Smooth muscle cell (in vitro differentiated cells): ENCODE measurements around the gene ZNF296. TPM values are rescaled to one million over a fixed set of nuclear protein-coding genes. Genes with fewer than 3 reads are reported as not detected.

Experiments used
- polyA plus RNA-seq: library from polyadenylated mRNA; unstranded; fragments of >200 nt; fragmentation: Nextera tagmentation; extraction: Ambion mirVana; gene quantifications from 2 replicates; pipeline ENCODE4 v1.2.1, GENCODE V29; 2016
- small RNA-seq: library from RNA; depleted of rRNA; stranded (forward); fragments of <200 nt; gene quantifications from one replicate; pipeline ENCODE3, GENCODE V24; 2014
- total RNA-seq: library from RNA; depleted of rRNA; stranded (reverse); fragments of >200 nt; gene quantifications from 2 replicates; pipeline ENCODE4 v1.2.3, GENCODE V29; 2014

The ZNF296 gene
- total and polyA plus RNA-seq, 2 experiments from 2014 or later, result 0.21 to 1.1 TPM

Small RNA genes within 50 kb of the gene (small RNA-seq; reads per million reads assigned to genes)
- gene RNU6-611P, result not detected

Other genes with a start within 250 kb of the ZNF296 start
- 91.5 and 94.6 TPM in 2 replicates for gene NECTIN2, start 230.2 kb downstream of the ZNF296 start, total RNA-seq
- gene NECTIN2, start 230.2 kb downstream of the ZNF296 start, polyA plus RNA-seq, result 160 and 164 TPM in 2 replicates
- 38.7 and 96.0 TPM in 2 replicates for gene TOMM40, start 185.2 kb downstream of the ZNF296 start, total RNA-seq
- gene TOMM40, start 185.2 kb downstream of the ZNF296 start, polyA plus RNA-seq, result 65.0 and 69.7 TPM in 2 replicates
- gene APOE, start 170.7 kb downstream of the ZNF296 start, total RNA-seq, result 228 and 237 TPM in 2 replicates
- gene APOE, start 170.7 kb downstream of the ZNF296 start, polyA plus RNA-seq, result 329 and 458 TPM in 2 replicates
- gene APOC1, start 161.9 kb downstream of the ZNF296 start, total RNA-seq, result 8.0 and 28.4 TPM in 2 replicates
- 28.6 and 31.5 TPM in 2 replicates for gene APOC1, start 161.9 kb downstream of the ZNF296 start, polyA plus RNA-seq
- gene APOC4, start 134.2 kb downstream of the ZNF296 start, total RNA-seq, result not detected in 2 replicates
- not detected in 2 replicates for gene APOC4, start 134.2 kb downstream of the ZNF296 start, polyA plus RNA-seq
- 0.40 TPM in 1 of 2 replicates, not detected in the other for gene APOC2, start 130.4 kb downstream of the ZNF296 start, total RNA-seq
- 0.29 and 0.61 TPM in 2 replicates for gene APOC2, start 130.4 kb downstream of the ZNF296 start, polyA plus RNA-seq
- 30.7 and 41.9 TPM in 2 replicates for gene CLPTM1, start 121.1 kb downstream of the ZNF296 start, total RNA-seq
- 62.1 and 79.3 TPM in 2 replicates for gene CLPTM1, start 121.1 kb downstream of the ZNF296 start, polyA plus RNA-seq
- 10.4 and 11.2 TPM in 2 replicates for gene RELB, start 75.0 kb downstream of the ZNF296 start, total RNA-seq
- 27.1 and 31.3 TPM in 2 replicates for gene RELB, start 75.0 kb downstream of the ZNF296 start, polyA plus RNA-seq
- gene CLASRP, start 37.4 kb downstream of the ZNF296 start, total RNA-seq, result 34.6 and 54.0 TPM in 2 replicates
- gene CLASRP, start 37.4 kb downstream of the ZNF296 start, polyA plus RNA-seq, result 24.3 and 34.3 TPM in 2 replicates
- gene GEMIN7, start 2.8 kb upstream of the ZNF296 start, total RNA-seq, result 29.4 and 50.6 TPM in 2 replicates
- 66.5 and 67.0 TPM in 2 replicates for gene GEMIN7, start 2.8 kb upstream of the ZNF296 start, polyA plus RNA-seq
- 11.7 and 19.2 TPM in 2 replicates for gene PPP1R37, start 16.7 kb upstream of the ZNF296 start, total RNA-seq
- 8.2 and 8.7 TPM in 2 replicates for gene PPP1R37, start 16.7 kb upstream of the ZNF296 start, polyA plus RNA-seq
- 1.1 and 1.6 TPM in 2 replicates for gene NKPD1, start 84.5 kb upstream of the ZNF296 start, total RNA-seq
- gene NKPD1, start 84.5 kb upstream of the ZNF296 start, polyA plus RNA-seq, result 0.13 and 1.1 TPM in 2 replicates
- 6.0 and 10.2 TPM in 2 replicates for gene TRAPPC6A, start 101.8 kb upstream of the ZNF296 start, total RNA-seq
- gene TRAPPC6A, start 101.8 kb upstream of the ZNF296 start, polyA plus RNA-seq, result 31.0 and 32.2 TPM in 2 replicates
- gene BLOC1S3, start 102.3 kb upstream of the ZNF296 start, total RNA-seq, result 3.5 and 5.5 TPM in 2 replicates
- gene BLOC1S3, start 102.3 kb upstream of the ZNF296 start, polyA plus RNA-seq, result 7.7 and 14.5 TPM in 2 replicates
- 0.76 and 1.8 TPM in 2 replicates for gene EXOC3L2, start 168.9 kb upstream of the ZNF296 start, total RNA-seq
- 6.0 and 7.5 TPM in 2 replicates for gene EXOC3L2, start 168.9 kb upstream of the ZNF296 start, polyA plus RNA-seq
- 20.0 and 23.0 TPM in 2 replicates for gene MARK4, start 174.8 kb upstream of the ZNF296 start, total RNA-seq
- gene MARK4, start 174.8 kb upstream of the ZNF296 start, polyA plus RNA-seq, result 15.6 and 21.9 TPM in 2 replicates
- gene CKM, start 246.4 kb upstream of the ZNF296 start, total RNA-seq, result not detected in 2 replicates
- 0.31 TPM in 1 of 2 replicates, not detected in the other for gene CKM, start 246.4 kb upstream of the ZNF296 start, polyA plus RNA-seq